ENCODE results near the gene PCDHA8.
"Not testable (repeated sequence)": the region's sequence is repeated elsewhere in the genome, so short reads cannot be mapped to it uniquely, and the experiment has no call there.

PCDHA8 gene

GRCh38 chr5:140870221-140871201 lies 29.5 kb downstream of the PCDHA8 start:
- DNase-seq (ENCODE audit: low read depth) = no peak

- DNase-seq (ENCODE audit: low read depth) = no peak
These were observed 34.4 kb downstream of the PCDHA8 start, which contains the start of gene PCDHA12 for GRCh38 chr5:140875085-140876065. PCDHA12 (plus strand) TSS chr5:140875308; CDS start chr5:140875473, 165 bp downstream.

GRCh38 chr5:140876541-140877261 lies 35.7 kb downstream of the PCDHA8 start:
- not testable (repeated sequence) for DNase-seq (ENCODE audit: low read depth)

GRCh38 chr5:140877262-140877581 lies 36.2 kb downstream of the PCDHA8 start:
- no peak for DNase-seq (ENCODE audit: low read depth)

GRCh38 chr5:140881889-140882590 lies 41.1 kb downstream of the PCDHA8 start, which contains the start of gene PCDHA13:
PCDHA13 (plus strand) TSS chr5:140882124; CDS start chr5:140882269, 145 bp downstream.
- DNase-seq (ENCODE audit: low read depth) = no peak

GRCh38 chr5:140882591-140882899 lies 41.6 kb downstream of the PCDHA8 start:
- no peak for DNase-seq (ENCODE audit: low read depth)

GRCh38 chr5:140883373-140883772 lies 42.4 kb downstream of the PCDHA8 start:
- DNase-seq (ENCODE audit: low read depth) = no peak

GRCh38 chr5:140883927-140884697 lies 43.1 kb downstream of the PCDHA8 start:
- no peak for DNase-seq (ENCODE audit: low read depth)

Data from GM04503 (cell line).